Fibroblast of skin of left biceps (primary cell): ENCODE measurements around the gene TM2D3.
"Not testable (repeated sequence)": the region's sequence is repeated elsewhere in the genome, so short reads cannot be mapped to it uniquely, and the experiment has no call there.

Experiments
- DNase-seq, 2 experiments: peaks; one replicate each; pipeline ENCODE4 v3.0.0-alpha.2; 2013; ENCODE audit warnings: low read depth in 2 of 2

Gene TM2D3

GRCh38 chr15:101657171-101657570 is 5.0 kb upstream of the TM2D3 start:
- DNase-seq, result no peak

GRCh38 chr15:101654624-101655337 is 2.6 kb upstream of the TM2D3 start:
- not testable (repeated sequence) for DNase-seq

- no peak for DNase-seq
These were observed 2.0 kb upstream of the TM2D3 start for GRCh38 chr15:101654171-101654570.

- no peak for DNase-seq
These were observed 727 bp upstream of the TM2D3 start for GRCh38 chr15:101652786-101653430.

- no peak for DNase-seq
These were observed 555 bp downstream of the TM2D3 start for GRCh38 chr15:101651554-101652097.

GRCh38 chr15:101650145-101650544 is 2.0 kb downstream of the TM2D3 start:
- DNase-seq, result no peak

GRCh38 chr15:101648356-101648755 is 3.8 kb downstream of the TM2D3 start:
- DNase-seq, result no peak

- DNase-seq, result no peak
These were observed 4.9 kb downstream of the TM2D3 start for GRCh38 chr15:101647251-101647650.

GRCh38 chr15:101646672-101647071 is 5.5 kb downstream of the TM2D3 start:
- DNase-seq, result no peak

GRCh38 chr15:101642361-101642760 is 9.8 kb downstream of the TM2D3 start:
- DNase-seq, result no peak

GRCh38 chr15:101641894-101642293 is 10.3 kb downstream of the TM2D3 start:
- no peak for DNase-seq

GRCh38 chr15:101641129-101641764 is 10.9 kb downstream of the TM2D3 start:
- DNase-seq, result peak in 1 of 2 experiments; percentile 18

- no peak for DNase-seq
These were observed 12.5 kb downstream of the TM2D3 start for GRCh38 chr15:101639667-101640066.

GRCh38 chr15:101637919-101638318 is 14.3 kb downstream of the TM2D3 start:
- DNase-seq, result no peak

GRCh38 chr15:101637516-101637915 is 14.7 kb downstream of the TM2D3 start:
- no peak for DNase-seq

GRCh38 chr15:101637038-101637437 is 15.1 kb downstream of the TM2D3 start:
- no peak for DNase-seq

- no peak for DNase-seq
These were observed 16.0 kb downstream of the TM2D3 start for GRCh38 chr15:101635944-101636727.

- DNase-seq, result no peak
These were observed 18.8 kb downstream of the TM2D3 start for GRCh38 chr15:101633356-101633755.

GRCh38 chr15:101626729-101627128 is 25.5 kb downstream of the TM2D3 start:
- DNase-seq, result not testable (repeated sequence)

- DNase-seq, result no peak
These were observed 26.2 kb downstream of the TM2D3 start for GRCh38 chr15:101625980-101626379.

GRCh38 chr15:101625184-101625583 is 27.0 kb downstream of the TM2D3 start:
- no peak for DNase-seq
